CD14-positive monocyte (primary cell): ENCODE measurements around the gene TOP2B. TPM values are rescaled to one million over a fixed set of nuclear protein-coding genes. Genes with fewer than 3 reads are reported as not detected.

Experiments
- DNase-seq, 3 donors: peaks; one replicate each; pipeline ENCODE4 v3.0.0-alpha.2; 2011 to 2022
- H2AFZ ChIP-seq: 2 replicates; pipeline ENCODE4 v1.6.0; 2012; ENCODE audit warnings: mild to moderate bottlenecking, low read depth, low read length, inconsistent platforms; ENCODE audit not compliant: insufficient read depth, poor library complexity, severe bottlenecking
- H3K27ac ChIP-seq, 2 donors: 1 replicate in 1 of 2; 2 replicates in 1 of 2; pipeline ENCODE4 v1.5.1; 2012 to 2013; ENCODE audit warnings: low read length in 2 of 2, control low read depth in 1 of 2, inconsistent platforms in 1 of 2, low read depth in 1 of 2, mild to moderate bottlenecking in 1 of 2
- H3K27me3 ChIP-seq, 2 donors: one replicate each; pipeline versions ENCODE4 v1.6.0 to v1.6.1; 2011 to 2013; ENCODE audit warnings: low read length in 2 of 2; ENCODE audit not compliant: control insufficient read depth in 2 of 2, insufficient read depth in 2 of 2
- H3K36me3 ChIP-seq, 2 donors: replicated peaks in 1 of 2; 1 replicate in 1 of 2; 2 replicates in 1 of 2; pipeline versions ENCODE4 v1.5.1 to v1.6.1; 2012 to 2013; ENCODE audit warnings: low read length in 2 of 2, control low read depth in 1 of 2, inconsistent platforms in 1 of 2, mild to moderate bottlenecking in 1 of 2; ENCODE audit not compliant: insufficient read depth in 2 of 2, control insufficient read depth in 1 of 2
- H3K4me1 ChIP-seq, 2 donors: 1 replicate in 1 of 2; 2 replicates in 1 of 2; pipeline versions ENCODE4 v1.5.1 to v1.6.1; 2012 to 2013; ENCODE audit warnings: low read length in 2 of 2, control low read depth in 1 of 2, inconsistent platforms in 1 of 2, mild to moderate bottlenecking in 1 of 2, moderate library complexity in 1 of 2; ENCODE audit not compliant: insufficient read depth in 2 of 2, control insufficient read depth in 1 of 2
- H3K4me2 ChIP-seq: replicated peaks from 2 replicates; pipeline ENCODE3; 2012; ENCODE audit warnings: low read length, moderate library complexity, mild to moderate bottlenecking; ENCODE audit not compliant: poor library complexity, severe bottlenecking; ENCODE audit errors: extremely low read depth
- H3K4me3 ChIP-seq, 3 experiments: fragments of 200-600 bp in 1 of 3; sonication (generic) in 1 of 3; replicated peaks in 1 of 3; 1 replicate in 2 of 3; 2 replicates in 1 of 3; pipeline ENCODE4 v1.5.1; 2011 to 2013; ENCODE audit warnings: low read length in 3 of 3, mild to moderate bottlenecking in 3 of 3, control low read depth in 2 of 3, low read depth in 2 of 3, inconsistent platforms in 1 of 3, moderate library complexity in 1 of 3
- H3K79me2 ChIP-seq: 2 replicates; pipeline ENCODE4 v1.6.0; 2012; ENCODE audit warnings: mild to moderate bottlenecking, control low read depth, inconsistent platforms, low read length, moderate library complexity; ENCODE audit not compliant: insufficient read depth
- H3K9ac ChIP-seq: 2 replicates; pipeline ENCODE4 v1.6.0; 2017; ENCODE audit warnings: low read length, mild to moderate bottlenecking; ENCODE audit not compliant: insufficient read depth, poor library complexity, severe bottlenecking
- H3K9me3 ChIP-seq, 2 donors: replicated peaks in 1 of 2; 1 replicate in 1 of 2; 2 replicates in 1 of 2; pipeline versions ENCODE4 v1.5.1 to v1.6.1; 2012 to 2013; ENCODE audit warnings: low read length in 2 of 2, control low read depth in 1 of 2; ENCODE audit not compliant: control insufficient read depth in 1 of 2, insufficient read depth in 1 of 2
- H4K20me1 ChIP-seq: 2 replicates; pipeline ENCODE4 v1.6.0; 2012; ENCODE audit warnings: mild to moderate bottlenecking, low read length, control low read depth, moderate library complexity; ENCODE audit not compliant: insufficient read depth
- H3K27ac Mint-ChIP-seq, 7 donors: one replicate each; pipeline ENCODE4 v1.8.0; 2020; ENCODE audit warnings: mild to moderate bottlenecking in 7 of 7, mixed read lengths in 7 of 7, moderate library complexity in 6 of 7, inconsistent platforms in 2 of 7
- H3K27me3 Mint-ChIP-seq, 3 donors: one replicate each; pipeline ENCODE4 v1.8.0; 2021 to 2022; ENCODE audit warnings: low read depth in 3 of 3, mild to moderate bottlenecking in 3 of 3, mixed read lengths in 3 of 3, moderate library complexity in 3 of 3, inconsistent platforms in 1 of 3
- H3K36me3 Mint-ChIP-seq, 2 donors: one replicate each; pipeline ENCODE4 v1.8.0; 2020; ENCODE audit warnings: mixed read lengths in 2 of 2, inconsistent platforms in 1 of 2, mild to moderate bottlenecking in 1 of 2
- H3K4me1 Mint-ChIP-seq: one replicate; pipeline ENCODE4 v1.8.0; 2020; ENCODE audit warnings: mild to moderate bottlenecking, mixed read lengths
- H3K4me3 Mint-ChIP-seq, 2 donors: one replicate each; pipeline ENCODE4 v1.8.0; 2020; ENCODE audit warnings: mild to moderate bottlenecking in 2 of 2, mixed read lengths in 2 of 2, moderate library complexity in 1 of 2
- H3K9me3 Mint-ChIP-seq, 7 donors: one replicate each; pipeline ENCODE4 v1.8.0; 2020 to 2022; ENCODE audit warnings: mixed read lengths in 7 of 7, mild to moderate bottlenecking in 6 of 7, moderate library complexity in 6 of 7, inconsistent platforms in 2 of 7
- CTCF ChIP-seq: fragments of 200-600 bp; IDR thresholded peaks from one replicate; pipeline ENCODE4 v1.8.0; 2022; ENCODE audit warnings: antibody characterized with exemption, mild to moderate bottlenecking
- WGBS: methylation state at CpG from one replicate; pipeline ENCODE4 v1.1.5; 2013; ENCODE audit warnings: missing lambda C conversion rate; ENCODE audit not compliant: insufficient coverage; 5-methylcytosine and 5-hydroxymethylcytosine counted together
- intact Hi-C, 2 donors: fragments of 100-400 bp; cut with micrococcal nuclease; formaldehyde crosslinking; loops; one replicate each; pipeline versions ENCODE4 v1.15.0 to v1.15.1; 2023
- polyA plus RNA-seq, 3 donors: library from polyadenylated mRNA; depleted of rRNA in 1 of 3; unstranded in 2 of 3; stranded (reverse) in 1 of 3; fragments of 300-500 nt in 2 of 3; fragments of >200 nt in 1 of 3; fragmentation: Illumina TruSeq in 2 of 3; gene quantifications; 1 replicate in 2 of 3; 2 replicates in 1 of 3; pipeline ENCODE4 v1.2.3, GENCODE V29; 2012 to 2021

Gene TOP2B
- polyA plus RNA-seq, 3 donors: 21.4 to 27.0 (median 26.1) TPM

GRCh38 chr3:25686766-25687165, 22.1 kb upstream of the TOP2B start:
- intact Hi-C loops: no loop called here

GRCh38 chr3:25683882-25684281, 19.2 kb upstream of the TOP2B start:
- Histone ChIP-seq H3K4me2 (peak overlapping the region; percentile 8), H3K4me3 (peak overlapping the region in 1 of 3 experiments; percentile 7), H3K27me3 (no peaks in the 10 kb centered on the region), H3K9ac (no peak overlapping the region), H4K20me1 (no peaks in the 10 kb centered on the region), H3K9me3 (peaks cover 0 to 4% of the 10 kb centered on the region in 2 donors), H3K36me3 (no peaks in the 10 kb centered on the region), H3K27ac (no peak overlapping the region), H3K79me2 (no peaks in the 10 kb centered on the region), H2AFZ (peak overlapping the region; percentile 37), H3K4me1 (peaks cover 14 to 23% of the 10 kb centered on the region in 2 donors)
- intact Hi-C loops: no loop called here
- Mint-ChIP-seq H3K36me3 (no peaks in the 10 kb centered on the region), H3K27me3 (peaks cover 0 to 3% (median 0%) of the 10 kb centered on the region in 3 donors), H3K9me3 (peaks cover 0 to 3% (median 0%) of the 10 kb centered on the region in 7 donors), H3K4me3 (no peak overlapping the region), H3K4me1 (peaks cover 22% of the 10 kb centered on the region), H3K27ac (no peak overlapping the region)
- DNase-seq: peak in 1 of 3 donors; percentile 18
- no peak for TF ChIP-seq CTCF
- WGBS: no CpG with 5 or more reads among the region's 2 CpGs

More at GRCh38 chr3:25686766-25687165, 22.1 kb upstream of the TOP2B start:
- H3K9ac ChIP-seq: no peak overlapping the region
- no peak overlapping the region for H3K27ac ChIP-seq
- H4K20me1 ChIP-seq: no peaks in the 10 kb centered on the region
- H3K36me3 ChIP-seq: no peaks in the 10 kb centered on the region
- H2AFZ ChIP-seq: no peak overlapping the region
- H3K79me2 ChIP-seq: no peaks in the 10 kb centered on the region
- peaks cover 4 to 6% (median 6%) of the 10 kb centered on the region in 3 donors for H3K27me3 Mint-ChIP-seq
- H3K36me3 Mint-ChIP-seq: no peaks in the 10 kb centered on the region
- 98% methylated on average over 21 of the region's 23 CpGs for WGBS
- no peak for TF ChIP-seq CTCF
- H3K4me2 ChIP-seq: no peak overlapping the region
- no peak for DNase-seq
- H3K9me3 Mint-ChIP-seq: peaks cover 0 to 4% (median 0%) of the 10 kb centered on the region in 7 donors
- H3K4me3 ChIP-seq: no peak overlapping the region
- H3K27ac Mint-ChIP-seq: no peak overlapping the region
- peaks cover 30% of the 10 kb centered on the region for H3K4me1 Mint-ChIP-seq
- H3K4me3 Mint-ChIP-seq: no peak overlapping the region
- peaks cover 14 to 30% of the 10 kb centered on the region in 2 donors for H3K4me1 ChIP-seq
- H3K9me3 ChIP-seq: peaks cover 0 to 4% of the 10 kb centered on the region in 2 donors
- peaks cover 0 to 2% of the 10 kb centered on the region in 2 donors for H3K27me3 ChIP-seq
